ENCODE measurements around the gene KIAA1958.

KIAA1958 gene

DNA sequence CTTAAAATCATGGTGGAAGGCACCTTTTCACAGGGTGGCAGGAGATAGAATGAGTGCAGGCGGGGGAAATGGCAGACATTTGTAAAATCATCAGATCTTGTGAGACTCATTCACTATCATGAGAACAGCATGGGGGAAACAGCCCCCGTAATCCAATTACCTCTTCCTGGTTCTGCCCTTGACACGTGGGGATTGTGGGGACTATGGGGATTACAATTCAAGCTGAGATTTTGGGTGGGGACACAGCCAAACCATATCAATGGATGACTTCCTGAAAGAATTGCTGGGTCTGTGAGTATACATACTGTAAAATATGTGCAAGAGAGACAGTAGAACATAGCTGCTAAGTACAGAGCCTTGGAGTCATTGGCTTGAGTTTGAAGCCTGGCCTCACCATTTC is 47.0 kb downstream of the KIAA1958 start:
- DNase-seq, result no peak

DNA sequence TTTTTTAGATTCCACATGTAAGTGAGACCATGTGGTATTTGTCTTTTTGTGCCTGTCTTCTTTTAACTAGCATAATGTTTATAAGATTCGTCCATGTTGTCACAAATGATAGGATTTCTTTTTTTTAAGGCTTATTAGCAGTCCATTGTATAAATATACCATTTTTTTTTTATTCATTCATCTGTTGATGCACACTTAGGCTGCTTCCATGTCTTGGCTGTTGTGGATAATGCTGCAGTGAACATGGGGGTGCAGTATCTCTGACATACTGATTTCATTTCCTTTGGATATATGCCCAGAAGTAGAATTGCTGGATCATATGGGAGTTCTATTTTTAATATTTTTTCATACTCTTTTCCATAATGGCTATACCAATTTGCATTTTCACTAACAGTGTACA is 48.7 kb downstream of the KIAA1958 start:
- DNase-seq, result no peak

DNA sequence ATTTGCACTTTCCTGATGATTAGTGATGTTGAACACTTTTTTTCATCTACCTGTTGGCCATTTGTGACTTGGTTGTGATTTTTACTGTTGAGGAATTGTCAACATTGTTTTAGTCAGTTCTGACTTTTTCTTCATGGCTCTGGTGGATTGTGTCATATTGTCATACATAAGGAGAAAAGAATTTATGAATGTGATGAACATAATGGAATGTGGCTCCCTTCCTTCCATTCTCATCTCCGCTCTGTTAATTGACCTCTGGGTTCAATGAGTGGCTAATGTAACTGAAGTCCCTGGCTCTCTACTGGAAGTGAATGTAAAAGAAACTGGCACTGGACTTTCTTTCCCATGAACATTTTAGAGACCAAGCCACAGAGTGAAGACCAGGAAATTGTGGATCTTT is 49.2 kb downstream of the KIAA1958 start:
- no peak for DNase-seq

DNA sequence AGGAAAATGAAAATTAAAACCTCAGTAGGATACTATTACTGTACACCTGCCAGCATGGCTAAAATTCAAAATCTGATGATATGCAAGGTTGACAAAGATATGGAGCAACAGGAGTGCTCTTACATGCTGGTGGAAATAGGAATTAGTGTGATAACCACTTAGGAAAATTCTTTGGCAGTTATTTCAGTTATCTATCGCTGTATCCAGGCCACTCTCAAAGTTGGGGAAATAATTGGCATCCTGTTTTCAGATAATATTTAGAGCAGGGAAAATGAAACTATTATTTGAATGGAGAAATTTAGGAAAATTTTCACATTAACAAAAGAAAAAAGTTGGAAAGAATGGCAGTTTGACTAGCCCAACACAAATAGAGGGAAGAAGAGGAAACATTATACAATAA is 50.9 kb downstream of the KIAA1958 start:
- DNase-seq, result no peak

DNA sequence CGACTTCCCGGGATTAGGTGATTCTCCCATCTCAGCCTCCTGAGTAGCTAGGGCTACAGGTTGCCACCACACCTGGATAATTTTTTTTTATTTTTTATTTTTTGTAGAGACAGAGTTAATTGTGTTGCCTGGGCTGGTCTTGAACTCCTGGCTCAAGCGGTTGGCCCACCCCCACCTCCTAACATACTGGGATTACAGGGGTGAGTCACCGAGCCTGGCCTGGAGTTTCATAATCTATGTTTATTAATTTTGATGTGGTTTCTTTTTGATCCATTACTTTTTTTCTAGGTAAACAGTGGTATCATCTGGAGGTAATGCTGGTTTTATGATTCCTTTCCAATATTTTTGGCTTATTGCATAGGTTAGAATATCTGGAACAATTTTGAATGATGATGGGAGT is 54.2 kb downstream of the KIAA1958 start:
- DNase-seq, result no peak

DNA sequence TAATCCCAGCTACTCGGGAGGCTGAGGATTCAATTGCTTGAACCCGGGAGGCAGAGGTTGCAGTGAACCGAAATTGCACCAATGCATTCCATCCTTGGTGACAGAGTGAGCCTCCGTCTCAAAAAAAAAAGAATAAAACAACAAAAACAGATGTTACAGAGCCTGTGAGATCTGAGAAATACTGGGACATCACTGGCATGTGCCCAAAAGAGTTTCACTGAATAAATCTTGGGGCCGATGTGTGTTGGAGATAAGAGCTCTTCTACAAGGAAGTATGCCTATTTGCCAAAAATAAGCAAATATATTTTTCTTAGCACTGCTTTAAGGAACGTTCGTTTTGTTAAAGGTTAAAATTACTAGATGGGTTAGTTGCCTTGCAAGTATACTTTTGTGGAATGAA is 55.1 kb downstream of the KIAA1958 start:
- DNase-seq, result no peak

DNA sequence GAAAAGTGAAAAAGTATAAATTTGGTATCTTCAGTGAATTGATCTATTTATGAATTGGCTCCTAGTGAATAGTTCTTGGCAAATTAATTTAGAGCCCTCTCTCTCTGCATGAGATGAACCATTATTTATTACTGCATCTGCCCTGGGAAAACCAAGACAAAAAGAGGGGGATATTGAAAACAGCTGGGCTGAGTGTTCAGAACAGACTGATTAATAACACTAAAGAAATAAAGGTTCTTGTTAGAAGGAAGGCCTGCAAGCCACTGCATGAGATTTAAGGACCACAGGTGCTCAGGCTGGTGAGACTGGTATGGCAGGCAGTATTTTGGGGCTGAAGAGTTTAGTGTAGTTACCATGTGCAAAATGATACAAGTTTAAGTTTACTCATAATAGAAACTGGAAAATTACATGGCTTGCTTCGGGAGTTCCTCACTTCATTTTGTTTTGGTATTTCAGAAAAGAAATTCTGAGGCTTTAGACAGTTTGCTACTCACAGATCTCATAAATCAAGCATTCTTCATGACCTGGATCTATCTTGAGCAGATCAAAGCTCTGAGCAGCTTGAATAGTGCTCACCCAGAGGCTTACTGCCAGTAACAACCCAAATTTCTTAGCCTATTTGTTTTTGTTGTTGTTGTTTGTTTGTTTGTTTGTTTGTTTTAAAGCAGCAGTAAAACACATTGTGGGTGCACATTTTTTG is 56.1 kb downstream of the KIAA1958 start:
- no peak for DNase-seq

DNA sequence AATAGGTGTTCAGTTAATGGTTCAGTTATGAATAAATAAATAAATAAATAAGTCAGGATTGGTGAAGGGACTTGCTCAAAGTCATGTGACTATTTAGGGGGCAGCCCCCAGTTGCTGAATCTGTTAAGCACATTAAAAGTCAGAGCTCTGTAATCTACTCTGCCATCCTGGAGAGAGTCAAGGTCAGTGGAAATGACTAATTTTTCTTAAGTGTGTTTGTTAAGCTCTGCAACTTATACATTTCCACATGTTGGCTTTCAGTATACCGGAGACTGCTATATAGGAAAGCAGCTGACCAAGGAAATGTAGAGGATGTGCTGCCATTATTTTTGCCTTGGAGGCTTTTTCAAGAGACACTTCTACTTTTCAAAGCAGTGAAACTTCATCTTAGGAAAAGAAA is 57.9 kb downstream of the KIAA1958 start:
- DNase-seq, result no peak

DNA sequence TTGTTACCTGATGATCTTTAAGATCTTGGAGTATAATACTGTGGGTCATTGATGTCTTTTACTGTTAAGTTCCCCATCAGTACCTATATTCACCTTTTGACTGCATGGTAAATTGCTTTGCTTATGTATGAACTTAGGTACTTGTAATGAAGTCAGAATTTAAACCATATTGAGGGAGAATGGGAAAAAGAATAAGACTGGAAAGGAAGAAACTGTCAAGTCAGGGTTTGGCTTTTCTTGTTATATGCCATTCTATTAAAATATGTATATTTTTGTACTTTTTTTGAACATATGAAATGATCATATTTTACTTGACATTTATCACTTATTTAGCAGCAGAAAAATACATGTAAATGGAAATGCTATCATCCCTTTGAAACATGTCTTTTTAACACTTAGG is 58.6 kb downstream of the KIAA1958 start:
- DNase-seq, result no peak

DNA sequence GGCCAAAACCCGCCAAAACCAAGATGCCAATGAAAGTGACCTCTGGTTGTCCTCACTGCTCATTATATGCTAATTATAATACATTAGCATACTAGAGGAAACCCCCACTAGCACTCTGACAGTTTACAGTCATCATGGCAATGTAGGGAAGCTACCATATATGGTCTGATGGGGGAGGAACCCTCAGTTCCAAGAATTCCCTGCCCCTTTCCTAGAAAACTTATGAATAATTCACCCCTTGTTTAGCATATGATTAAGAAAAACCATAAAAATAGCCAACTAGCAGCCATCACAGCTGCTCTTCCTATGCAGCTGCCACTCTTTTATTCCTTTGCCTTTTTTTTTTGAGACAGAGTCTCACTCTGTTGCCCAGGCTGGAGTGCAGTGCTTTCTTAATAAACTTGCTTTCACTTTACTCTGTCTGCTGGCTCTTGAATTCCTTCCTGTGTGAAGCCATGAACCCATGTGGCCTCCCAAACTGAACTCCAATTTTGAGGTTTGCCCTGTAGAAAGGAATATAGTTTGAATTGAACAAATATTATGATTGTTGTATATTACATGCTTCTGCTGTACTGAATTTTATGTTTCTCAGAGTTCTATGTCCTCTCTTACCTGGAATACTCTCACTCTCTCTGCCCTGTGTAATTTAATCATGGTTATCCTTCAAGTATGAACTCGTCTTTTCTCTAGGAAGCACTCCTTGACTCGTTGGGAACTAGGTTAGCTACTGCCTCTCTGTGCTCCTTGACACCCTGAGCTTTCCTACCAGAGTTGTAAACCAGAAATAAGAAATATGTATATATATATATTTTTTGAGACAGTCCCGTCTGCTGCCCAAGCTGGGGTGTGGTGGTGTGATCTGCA is 59.8 kb downstream of the KIAA1958 start:
- DNase-seq, result no peak

DNA sequence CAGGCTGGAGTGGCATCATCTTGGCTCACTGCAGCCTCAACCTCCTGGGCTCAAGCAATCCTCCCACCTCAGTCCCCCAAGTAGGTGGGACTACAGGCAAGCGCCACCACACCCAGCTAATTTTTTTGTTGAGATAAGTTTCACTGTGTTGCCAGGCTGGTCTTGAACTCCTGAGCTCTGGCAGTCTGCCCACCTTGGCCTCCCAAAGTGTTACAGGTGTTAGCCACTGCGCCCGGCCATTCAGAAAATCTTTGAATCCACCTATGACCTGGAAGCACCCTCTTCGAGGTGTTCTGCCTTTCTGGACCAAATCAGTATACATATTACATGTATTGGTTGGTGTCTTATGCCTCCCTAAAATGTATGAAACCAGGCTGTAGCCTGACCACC is 61.4 kb downstream of the KIAA1958 start:
- no peak for DNase-seq

DNA sequence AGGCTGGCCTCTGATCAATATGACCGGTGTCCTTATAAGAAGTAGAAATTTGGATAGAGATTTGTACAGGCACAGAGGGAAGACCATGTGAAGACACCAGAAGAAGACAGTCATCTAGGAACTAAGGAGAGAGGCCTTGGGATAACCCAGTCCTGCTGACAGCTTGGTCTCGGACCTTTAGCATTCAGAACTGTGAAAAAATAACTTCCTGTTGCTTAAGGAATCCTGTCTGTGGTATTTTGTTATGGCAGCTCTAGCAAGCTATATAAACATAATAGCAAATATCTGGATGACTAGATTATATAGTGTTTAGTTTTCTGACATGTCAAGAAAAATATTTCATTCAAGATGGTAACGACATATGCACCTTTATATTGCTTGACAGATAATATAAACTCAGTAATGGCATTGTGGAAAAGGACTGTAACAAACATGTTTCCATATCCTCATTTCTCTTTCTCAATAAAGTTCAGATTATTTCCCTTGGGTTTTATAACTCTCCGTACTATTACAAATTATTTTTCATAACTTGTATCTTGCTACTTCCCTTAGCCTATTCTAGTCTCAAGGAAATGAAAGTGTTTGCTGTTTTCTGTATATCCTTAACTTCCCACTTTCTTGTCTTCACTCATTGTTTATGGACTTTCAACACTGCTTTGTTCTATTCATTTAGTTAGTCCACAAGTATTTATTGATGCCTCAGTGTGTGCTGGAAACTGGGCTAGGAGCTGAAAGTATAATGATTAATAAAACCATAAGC is 62.4 kb downstream of the KIAA1958 start:
- DNase-seq, result no peak

DNA sequence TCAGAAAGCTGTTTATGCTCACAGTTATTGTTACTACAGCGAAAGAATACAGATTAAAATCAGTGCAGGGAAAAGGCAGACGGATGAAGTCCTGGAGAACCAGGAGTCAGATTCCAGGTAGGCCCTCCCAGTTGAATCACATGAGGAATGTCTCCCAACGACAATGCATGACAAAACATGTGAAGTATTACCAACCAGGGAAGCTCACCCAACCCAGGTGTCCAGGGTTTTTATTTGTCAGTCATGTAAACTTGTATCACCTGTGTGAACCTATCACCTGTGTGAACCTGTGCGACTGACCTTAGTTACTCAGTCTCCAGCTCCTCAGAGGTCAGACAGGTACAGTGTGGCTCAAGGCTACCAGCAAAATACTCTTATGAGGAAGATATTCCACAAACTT is 63.9 kb downstream of the KIAA1958 start:
- no peak for DNase-seq

DNA sequence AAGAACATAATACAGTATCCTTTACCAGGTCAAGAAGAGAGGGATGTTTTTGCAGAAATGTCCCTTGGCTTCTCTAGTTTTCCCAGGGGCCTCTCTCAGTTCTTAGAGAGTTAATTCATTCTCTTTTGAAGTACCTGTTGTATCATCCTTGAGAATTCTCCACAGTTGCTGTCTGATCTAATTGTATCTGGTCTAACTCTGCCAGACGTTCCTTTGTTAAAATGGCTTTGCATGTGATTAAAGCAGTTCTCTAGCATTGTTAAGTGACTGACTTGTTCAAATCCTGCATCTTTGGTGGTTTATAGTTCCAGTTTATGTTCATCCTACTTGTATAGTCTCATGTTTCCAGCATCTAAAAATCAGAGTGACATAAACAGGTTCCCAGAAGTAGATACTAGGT is 65.0 kb downstream of the KIAA1958 start:
- DNase-seq, result no peak

DNA sequence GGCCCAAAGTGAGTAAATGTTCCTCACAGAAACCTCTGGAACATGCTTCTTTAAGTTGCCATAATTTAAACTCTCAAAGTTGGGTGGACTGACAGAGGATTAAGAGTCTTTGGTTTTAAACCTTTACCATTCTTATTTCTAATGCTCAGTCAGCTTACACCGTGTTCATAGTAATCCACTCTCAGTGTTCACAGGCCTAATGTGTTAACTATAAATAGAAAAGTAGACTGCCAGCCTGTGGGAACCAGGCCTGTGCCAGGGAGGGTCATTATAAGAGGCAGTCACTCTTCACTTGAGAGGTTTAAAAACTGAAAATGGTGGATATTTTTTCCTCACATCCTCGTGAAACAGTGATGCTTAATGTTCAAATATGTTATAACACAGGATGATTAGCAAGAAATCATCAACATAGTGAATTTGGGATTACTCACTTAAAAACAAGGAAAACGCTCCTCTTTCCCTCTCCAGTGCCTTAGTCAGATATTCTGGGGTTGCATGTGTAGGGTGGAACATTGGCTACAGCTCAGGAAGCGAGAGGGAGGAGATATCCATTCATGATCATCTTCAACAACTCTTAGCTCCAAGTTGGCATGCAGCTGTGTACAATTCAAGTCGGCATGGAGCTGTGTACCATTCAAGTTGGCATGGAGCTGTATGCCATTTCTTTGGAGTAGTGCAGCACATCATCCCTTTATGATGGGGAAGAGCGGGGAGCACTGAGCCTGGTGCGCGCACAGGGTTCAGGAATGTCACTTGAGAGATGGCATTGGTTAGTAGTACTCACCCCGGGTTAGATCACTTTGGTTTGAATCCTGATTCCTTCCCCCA is 65.8 kb downstream of the KIAA1958 start:
- no peak for DNase-seq

DNA sequence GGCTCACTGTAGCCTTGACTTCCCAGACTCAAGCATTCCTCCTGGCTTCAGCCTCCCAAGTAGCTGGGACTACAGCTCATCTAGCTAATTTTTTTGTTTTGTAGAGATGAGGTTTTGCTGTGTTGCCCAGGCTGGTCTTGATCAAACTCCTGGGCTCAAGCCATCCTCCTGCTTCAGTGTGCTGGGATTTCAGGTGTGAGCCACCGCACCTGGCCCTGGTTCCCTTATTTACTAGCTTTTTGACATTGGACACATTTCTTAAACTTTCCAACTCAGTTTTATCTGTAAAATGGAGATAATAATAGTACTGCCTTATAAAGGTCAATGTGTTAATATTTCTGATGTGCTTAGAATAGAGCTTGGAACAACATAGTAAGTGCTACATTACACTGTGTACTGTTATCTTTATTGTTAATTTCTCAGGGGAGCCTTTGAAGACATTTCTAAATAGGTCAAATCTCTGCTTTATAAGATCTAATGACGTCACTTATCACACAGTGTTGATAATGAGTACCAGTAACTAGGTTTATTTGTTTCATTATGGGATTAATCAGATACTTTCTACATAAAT is 66.7 kb downstream of the KIAA1958 start:
- DNase-seq, result no peak

DNA sequence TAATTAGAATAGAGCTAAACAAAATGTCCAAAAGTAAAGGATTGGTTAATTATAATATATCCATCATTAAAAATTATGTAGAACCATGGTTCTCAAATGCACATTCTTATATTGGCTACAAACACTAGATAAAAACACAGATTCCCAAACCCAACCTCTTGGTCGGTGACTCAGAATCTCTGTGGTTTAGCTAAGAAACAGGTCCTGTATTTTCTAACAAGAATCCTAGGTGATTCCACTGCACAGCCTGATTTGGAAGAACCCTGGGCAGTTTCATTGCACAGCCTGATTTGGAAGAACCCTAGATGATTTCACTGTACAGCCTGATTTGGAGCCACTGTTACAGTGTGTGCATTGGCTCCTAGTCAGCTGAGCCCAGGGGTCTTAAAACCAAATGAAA is 67.9 kb downstream of the KIAA1958 start:
- no peak for DNase-seq

DNA sequence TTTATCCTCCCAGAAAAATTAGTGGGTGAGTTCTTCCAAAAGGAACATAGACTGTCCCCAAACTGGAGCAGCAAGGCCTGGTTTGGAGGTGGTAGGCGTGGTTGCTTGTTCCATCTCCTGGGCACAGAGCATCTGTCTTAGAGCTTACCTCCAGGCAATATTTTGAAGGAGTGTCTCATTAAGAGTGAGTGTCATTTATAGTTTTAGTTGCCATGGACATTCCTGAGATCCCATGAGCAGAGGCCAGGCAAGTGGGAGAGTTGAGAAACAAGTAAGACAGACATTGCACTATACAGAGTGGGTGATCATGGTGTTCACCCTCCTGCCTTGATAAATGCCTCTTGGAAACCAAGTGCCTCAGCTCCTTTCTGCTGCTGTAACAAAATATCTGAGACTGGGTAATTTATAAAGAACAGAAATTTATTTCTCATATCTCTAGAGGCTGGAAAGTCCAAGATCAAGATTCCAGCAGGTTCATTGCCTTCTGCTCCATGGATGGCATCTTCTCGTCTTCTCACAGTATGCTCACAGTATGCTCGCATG is 68.5 kb downstream of the KIAA1958 start:
- no peak for DNase-seq

DNA sequence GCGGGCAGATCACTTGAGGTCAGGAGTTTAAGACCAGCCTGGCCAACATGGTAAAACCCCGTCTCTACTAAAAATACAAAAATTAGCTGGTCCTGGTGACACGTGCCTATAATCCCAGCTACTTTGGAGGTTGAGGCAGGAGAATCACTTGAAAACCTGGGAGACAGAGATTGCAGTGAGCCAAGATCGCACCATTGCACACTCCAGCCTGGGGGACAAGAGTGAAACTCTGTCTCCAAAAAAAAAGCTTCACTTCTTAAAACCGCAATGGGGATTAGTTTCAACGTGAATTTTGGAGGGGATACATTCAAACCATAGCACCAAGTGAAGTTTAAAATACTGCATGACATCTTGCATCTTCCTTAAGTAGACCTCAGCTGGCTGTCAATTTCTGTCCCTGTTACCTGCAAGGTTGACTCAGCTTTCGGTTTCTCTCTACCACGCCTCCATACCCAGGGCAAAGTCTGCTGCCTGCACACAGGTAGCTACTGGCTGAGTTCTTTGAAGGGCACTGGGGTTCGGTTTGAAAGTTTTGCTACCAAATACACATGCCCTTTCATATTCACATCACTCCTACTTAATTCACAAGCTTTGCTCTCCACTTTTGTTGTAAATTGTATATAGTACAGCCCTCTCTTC is 69.3 kb downstream of the KIAA1958 start:
- DNase-seq, result no peak

DNA sequence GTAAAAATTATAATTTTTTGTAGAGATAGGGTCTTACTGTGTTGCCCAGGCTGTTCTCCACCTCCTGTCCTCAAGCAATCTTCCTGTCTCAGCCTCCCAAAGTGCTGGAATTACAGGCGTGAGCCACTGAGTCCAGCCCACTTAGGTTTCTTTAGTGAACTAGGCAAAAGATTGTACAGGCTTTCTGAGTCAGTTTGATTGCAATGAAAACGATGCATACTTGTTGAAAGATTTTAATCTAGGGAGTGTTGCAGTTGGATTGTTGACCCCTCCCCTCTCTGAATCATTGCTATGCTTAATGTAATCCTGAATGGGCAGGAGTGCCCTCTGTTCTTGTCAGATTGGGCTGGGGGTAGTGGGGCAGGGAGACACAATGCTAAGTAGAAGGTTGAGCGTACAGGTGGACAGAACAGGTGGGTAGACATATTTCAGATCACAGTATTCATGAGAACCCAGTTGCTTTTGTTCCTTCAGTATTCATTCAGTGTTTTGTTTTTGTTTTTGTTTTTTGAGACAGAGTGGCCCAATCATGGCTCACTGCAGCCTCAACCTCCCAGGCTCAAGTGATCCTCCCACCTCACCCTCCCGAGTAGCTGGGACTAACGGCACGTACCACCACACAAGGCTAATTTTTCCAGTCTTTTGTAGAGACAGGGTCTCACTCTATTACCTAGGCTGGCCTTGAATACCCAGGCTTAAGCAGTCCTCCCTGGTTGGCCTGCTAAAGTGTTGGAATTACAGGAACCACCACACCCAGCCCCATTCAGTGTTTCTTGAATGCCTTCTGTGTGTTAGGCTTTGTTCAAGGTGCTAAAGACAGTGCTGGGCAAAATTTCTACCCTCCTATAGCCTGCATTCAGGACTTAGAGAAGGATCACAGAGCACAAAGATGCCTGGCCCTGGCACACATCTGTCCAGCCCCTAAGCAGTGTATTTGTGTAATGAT is 70.1 kb downstream of the KIAA1958 start:
- DNase-seq, result no peak

DNA sequence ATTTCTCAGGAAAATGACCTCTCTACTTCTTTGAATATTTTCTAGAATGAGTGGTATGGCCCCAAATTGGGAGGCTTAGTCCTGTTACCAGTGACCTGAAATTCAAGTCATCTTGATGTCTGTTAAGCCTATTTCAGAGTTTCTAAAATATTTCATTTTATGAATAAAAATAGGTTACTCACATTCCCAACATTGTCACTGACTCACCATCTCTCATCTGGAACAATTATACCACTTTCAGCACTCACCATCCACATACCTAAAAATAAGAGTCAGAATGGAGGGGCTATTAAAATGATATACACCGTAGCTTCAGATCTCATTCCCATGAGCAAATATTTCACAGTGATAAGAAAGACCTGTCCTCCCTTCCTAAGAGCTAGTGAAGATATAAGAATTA is 71.8 kb downstream of the KIAA1958 start:
- DNase-seq, result no peak

Data from CD4-positive, alpha-beta T cell treated with Interleukin-4 for 1 hour (primary cell).